ENCODE measurements around the gene CHMP4B.
"Not testable (repeated sequence)": the region's sequence is repeated elsewhere in the genome, so short reads cannot be mapped to it uniquely, and the experiment has no call there.

CHMP4B gene

DNA sequence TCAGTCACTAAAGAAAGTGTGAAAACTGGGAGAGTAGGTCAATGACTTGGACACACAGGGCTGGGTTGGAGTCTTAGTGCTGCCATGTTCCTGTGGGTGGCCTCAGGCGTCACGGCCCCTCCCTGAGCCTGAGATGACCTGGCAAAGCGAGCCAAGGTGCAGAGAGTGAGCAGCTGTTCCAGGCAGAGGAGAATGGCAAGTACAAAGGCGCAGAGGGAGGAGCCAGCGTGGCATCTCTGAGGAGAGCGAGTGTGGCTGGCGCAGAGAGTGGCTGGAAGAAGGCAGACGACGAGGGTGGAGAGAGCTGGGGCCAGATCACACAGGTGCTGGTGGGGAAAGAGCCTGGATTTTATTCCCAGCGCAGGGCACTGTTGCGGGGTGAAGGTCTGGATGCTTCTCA lies 20.6 kb upstream of the CHMP4B start:
- DNase-seq: no peak

DNA sequence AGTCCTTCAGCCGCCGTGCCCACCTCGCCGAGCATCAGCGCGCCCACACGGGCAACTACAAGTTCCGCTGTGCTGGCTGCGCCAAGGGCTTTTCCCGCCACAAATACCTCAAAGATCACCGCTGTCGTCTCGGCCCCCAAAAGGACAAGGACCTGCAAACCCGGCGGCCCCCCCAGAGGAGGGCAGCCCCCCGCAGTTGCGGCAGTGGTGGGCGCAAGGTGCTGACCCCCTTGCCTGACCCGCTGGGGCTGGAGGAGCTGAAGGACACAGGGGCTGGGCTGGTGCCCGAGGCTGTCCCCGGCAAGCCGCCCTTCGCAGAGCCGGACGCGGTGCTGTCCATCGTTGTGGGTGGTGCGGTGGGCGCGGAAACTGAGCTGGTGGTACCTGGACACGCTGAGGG lies 20.1 kb upstream of the CHMP4B start:
- no peak for DNase-seq

DNA sequence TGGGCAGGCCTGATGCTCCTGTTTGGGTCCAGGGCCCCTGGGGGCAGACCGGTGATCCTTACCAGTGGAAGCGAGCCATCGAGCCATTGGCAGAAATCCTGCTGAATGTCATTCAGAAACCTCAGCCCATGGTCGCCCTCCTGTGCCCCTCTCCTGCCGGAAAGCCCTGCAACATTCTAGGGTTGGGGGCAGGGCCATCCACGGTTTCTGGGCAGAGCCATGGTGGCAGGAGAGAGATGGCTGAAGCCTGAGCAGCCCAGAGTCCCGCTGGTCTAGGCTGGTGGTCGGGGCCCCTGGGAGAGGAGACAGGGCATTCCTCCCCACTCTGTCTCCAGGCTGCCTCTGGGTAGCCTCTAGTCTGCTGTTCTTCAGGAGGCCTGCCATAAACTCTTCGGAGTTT lies 19.6 kb upstream of the CHMP4B start:
- no peak for DNase-seq

DNA sequence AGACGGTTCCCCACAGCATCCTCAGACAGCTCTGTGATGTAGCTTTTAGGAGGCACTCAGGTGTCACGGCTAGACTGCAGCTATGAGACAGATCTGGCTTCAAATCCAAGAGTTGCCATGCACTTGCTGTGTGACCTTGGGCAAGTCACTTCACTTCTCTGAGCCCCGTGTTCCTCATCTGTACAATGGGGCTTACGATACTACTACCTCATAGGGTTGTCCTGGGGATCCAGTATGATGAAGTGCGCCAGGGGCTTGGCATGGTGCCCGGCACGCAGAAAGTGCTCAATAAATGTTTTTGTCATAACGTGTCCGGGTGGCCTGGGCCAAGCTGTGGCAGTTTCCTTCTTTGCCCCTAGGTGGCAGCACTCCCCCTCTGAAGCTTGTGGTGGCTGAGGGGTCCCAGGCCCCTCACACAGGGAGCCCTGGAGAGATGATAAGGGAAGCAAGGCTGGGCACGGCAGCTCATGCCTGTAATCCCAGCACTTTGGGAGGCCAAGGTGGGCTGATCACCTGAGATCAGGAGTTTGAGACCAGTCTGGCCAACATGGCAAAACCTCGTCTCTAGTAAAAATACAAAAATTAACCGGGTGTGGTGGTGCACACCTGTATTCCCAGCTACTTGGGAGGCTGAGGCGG lies 19.1 kb upstream of the CHMP4B start:
- no peak for DNase-seq

- not testable (repeated sequence) for DNase-seq
These were observed 18.6 kb upstream of the CHMP4B start for GRCh38 chr20:33792598-33792989.

- no peak for DNase-seq
These were observed 17.9 kb upstream of the CHMP4B start for GRCh38 chr20:33793011-33793931.

GRCh38 chr20:33796263-33796906 lies 14.8 kb upstream of the CHMP4B start:
- no peak for DNase-seq

- DNase-seq: no peak
These were observed 14.1 kb upstream of the CHMP4B start for GRCh38 chr20:33796907-33797544.

DNA sequence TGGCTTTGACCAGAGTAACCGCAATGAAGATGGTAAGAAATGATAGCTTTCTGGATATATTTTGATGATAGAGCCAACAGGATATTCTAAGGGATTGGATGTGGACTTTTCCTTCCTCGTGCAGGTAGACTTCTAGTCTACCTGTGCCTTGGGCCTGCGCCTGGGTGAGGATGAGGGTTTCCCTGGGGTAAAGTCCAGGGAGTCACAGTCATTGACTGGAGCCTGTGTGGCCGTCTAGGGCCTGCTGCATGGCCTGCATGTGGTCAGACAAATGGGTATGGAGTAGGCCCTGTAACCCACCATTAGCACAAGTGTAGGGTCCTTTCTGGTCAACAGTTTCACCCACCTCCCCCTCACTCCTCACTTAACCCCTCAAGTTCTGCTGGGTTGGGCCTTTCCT lies 12.7 kb upstream of the CHMP4B start:
- no peak for DNase-seq

DNA sequence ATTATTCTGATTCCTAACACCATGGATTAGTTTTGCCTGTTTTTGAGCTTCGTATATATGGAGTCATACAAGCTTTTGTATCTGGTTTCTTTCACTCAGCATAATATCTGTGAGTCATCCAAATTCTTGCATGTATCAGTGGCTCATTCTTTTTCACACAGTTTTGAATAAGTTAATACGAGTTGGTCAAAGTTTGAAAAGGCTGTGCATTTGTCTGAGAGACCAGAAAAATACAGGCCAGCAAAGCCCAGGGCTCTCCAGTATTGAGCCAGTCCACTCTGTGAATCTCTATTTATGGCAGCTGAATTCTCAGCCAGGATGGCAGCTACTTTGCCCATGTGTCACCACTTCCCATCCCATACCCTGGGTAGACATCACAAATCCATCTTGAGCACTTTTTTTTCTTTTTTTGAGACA lies 7.2 kb upstream of the CHMP4B start:
- DNase-seq: peak; percentile 73

- DNase-seq: no peak
These were observed 2.8 kb upstream of the CHMP4B start for GRCh38 chr20:33808388-33808787.

- DNase-seq: no peak
These were observed 889 bp upstream of the CHMP4B start for GRCh38 chr20:33810259-33810658.

DNA sequence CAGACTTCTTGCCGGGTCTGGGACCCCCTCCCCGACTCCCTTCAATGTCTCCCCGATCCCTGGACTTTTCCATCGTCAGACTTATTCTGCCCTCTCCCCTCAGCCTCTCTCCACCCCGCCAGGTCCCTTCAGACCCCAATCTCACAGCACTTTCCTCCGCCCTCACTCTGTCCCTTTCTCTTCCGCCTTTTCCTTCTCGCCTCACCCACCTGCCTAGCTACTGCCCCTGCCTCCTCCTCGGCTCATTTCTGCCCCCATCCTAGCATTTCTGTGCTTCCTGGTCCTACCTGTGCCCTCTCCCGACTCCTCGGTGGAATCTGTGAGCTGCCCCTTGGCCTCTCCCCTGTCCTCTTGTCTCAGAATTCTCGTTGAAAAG lies 616 bp downstream of the CHMP4B start:
- DNase-seq: no peak

GRCh38 chr20:33812152-33812849 lies 1.2 kb downstream of the CHMP4B start:
- peak; percentile 74 for DNase-seq

GRCh38 chr20:33812908-33813462 lies 1.8 kb downstream of the CHMP4B start:
- DNase-seq: no peak

DNA sequence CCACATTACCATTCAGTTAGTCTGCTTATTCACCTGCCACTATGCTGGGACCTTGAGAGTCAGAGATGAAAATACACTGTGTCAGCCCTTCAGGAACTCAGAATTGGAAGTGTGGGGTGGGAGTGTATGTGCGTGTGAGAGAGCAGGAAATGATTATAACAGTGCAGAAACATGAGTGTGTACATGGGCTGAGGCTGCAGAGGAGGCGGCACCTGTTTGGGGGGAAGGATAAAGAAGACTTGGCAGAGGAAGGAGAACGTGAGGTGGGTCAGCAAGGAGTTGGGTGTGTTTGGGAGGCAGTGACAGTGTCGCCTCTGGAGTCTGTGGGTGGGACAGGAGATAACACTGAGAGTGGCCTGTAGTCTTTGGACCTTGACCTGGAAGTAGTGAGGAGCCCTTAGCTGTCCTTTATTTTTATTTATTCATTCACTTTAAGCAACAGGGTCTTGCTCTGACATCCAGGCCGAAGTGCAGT lies 3.1 kb downstream of the CHMP4B start:
- DNase-seq: peak; percentile 22

DNA sequence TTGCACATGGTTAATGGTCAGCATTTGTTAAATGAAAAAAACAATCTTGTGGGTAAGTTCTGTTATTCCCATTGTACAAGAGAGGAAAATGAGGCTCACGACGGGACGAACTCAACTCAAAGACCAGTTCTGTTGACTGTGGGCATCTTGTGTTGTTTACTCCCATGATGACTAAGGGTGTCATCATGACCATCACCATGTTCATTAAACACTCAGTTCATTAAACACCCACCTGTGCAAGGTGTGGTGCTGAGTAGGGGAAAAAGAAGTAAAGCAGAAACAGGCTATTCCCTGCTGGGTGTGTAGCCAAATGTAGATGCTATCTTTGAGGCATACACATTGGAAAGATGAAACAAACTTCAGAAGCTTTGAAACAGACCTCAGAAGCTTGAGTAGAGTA lies 4.5 kb downstream of the CHMP4B start:
- DNase-seq: no peak

DNA sequence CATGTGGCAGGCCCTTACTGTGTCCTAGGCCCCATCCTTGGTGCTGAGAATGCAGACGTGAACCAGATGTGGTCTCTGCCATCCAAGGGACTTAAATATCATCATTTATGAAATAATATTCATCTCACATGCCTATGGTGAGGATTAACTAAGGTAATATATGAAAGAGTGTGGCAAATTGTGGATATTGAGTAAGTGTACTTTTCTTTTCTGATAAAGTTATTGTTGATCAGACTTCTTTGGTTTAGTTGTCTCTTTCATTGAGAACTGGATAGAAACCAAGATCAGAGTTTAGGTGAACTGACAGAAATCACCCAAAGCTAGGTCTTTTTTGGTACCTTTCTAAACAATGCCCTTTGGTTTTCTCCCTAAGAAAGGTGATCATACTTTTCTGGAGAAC lies 5.0 kb downstream of the CHMP4B start:
- DNase-seq: no peak

DNA sequence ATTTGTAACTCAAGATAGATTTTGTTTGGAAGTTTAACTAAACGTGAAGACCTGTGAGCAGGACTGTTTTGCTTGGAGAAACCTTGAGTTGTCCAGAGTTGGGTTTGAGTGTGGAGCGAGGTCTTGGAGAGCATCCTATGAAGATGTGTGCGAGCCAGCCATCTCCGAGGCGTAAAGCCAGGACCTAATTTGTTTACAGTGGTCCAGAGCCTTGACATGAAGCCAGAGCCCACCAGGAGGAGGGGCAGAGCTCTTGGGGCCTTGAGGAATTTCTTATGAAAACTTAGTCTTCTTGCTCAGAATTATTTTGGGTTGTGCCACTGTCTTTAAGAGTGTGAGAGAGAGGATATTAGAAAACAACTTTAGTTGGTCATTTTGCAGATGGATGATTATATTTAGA lies 6.3 kb downstream of the CHMP4B start:
- DNase-seq: no peak

DNA sequence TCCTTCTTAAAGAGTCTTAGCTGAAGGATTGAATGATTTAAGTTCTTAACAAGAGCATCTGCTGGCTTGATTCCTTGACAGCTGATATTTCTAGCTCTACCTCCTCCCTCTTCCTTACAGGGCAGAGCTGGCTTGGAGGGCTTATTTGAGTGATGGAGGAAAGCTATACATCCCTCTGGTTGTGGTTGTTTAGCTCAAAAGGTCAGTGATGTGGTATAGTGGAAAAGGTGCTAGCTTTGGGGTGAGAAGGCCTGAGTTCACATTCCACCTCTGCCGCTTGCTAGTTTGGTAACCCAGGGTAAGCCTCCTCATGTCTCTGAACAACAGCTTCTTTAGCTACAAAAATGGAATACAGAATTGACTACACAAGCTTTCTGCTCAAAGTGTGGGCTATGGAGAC lies 8.3 kb downstream of the CHMP4B start:
- no peak for DNase-seq

- no peak for DNase-seq
These were observed 9.2 kb downstream of the CHMP4B start for GRCh38 chr20:33820362-33820761.

DNA sequence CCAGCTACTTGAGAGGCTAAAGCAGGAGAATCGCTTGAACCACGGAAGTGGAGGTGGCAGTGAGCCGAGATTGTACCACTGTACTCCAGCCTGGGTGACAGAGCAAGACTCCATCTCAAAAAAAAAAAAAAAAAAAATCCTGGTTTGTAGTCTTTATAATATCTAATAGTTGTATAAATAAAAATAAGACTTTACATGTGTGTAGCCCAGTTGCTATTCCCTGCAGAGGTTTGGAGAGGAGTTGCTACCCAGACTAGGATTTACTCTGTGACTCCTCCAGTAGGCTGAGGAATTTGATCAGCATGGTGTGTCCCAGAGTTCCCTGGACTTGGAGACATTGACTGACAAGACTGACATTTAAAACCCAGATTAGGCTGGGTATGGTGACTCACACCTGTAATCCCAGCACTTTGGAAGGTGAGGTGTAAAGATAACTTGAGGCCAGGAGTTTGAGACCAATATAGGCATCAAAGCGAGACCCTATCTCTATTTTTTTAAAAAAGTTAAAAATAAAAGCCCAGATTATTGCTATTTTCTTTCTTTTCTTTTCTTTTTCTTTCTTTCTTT lies 10.2 kb downstream of the CHMP4B start:
- no peak for DNase-seq
